Neural cell (in vitro differentiated cells): ENCODE measurements around the gene IPPK. TPM values are rescaled to one million over a fixed set of nuclear protein-coding genes. Genes with fewer than 3 reads are reported as not detected.

ENCODE experiments used
- H2AFZ ChIP-seq: fragments of 200-600, 300-800 bp; sonication (generic), shearing (Covaris generic); 2 replicates; pipeline ENCODE4 v1.6.0; 2014; ENCODE audit warnings: low read depth, mild to moderate bottlenecking, antibody characterized with exemption, low read length, moderate library complexity
- H3F3A ChIP-seq: fragments of 200-600 bp; shearing (Covaris generic); 2 replicates; pipeline ENCODE4 v1.6.1; 2016; ENCODE audit warnings: mild to moderate bottlenecking, moderate library complexity, mixed read lengths, antibody characterized with exemption, low read length; ENCODE audit not compliant: insufficient read depth, poor library complexity, severe bottlenecking
- H3K27ac ChIP-seq: fragments of 200-600, 300-800 bp; sonication (generic), shearing (Covaris generic); 2 replicates; pipeline ENCODE4 v1.5.1; 2014; ENCODE audit warnings: mild to moderate bottlenecking, low read length, moderate library complexity
- H3K27me3 ChIP-seq: fragments of 300-800, 200-600 bp; sonication (generic), shearing (Covaris generic); 2 replicates; pipeline ENCODE4 v1.6.0; 2014; ENCODE audit warnings: mild to moderate bottlenecking, low read depth, low read length, moderate library complexity; ENCODE audit not compliant: insufficient read depth
- H3K36me3 ChIP-seq: fragments of 300-800, 200-600 bp; sonication (generic), shearing (Covaris generic); 2 replicates; pipeline ENCODE4 v1.5.1; 2014; ENCODE audit warnings: mild to moderate bottlenecking, antibody characterized with exemption, low read length, moderate library complexity; ENCODE audit not compliant: insufficient read depth
- H3K4me2 ChIP-seq: fragments of 300-800, 200-600 bp; sonication (generic), shearing (Covaris generic); 2 replicates; pipeline ENCODE4 v1.6.0; 2014; ENCODE audit warnings: mild to moderate bottlenecking, low read length
- H3K4me3 ChIP-seq: fragments of 300-800, 200-600 bp; sonication (generic), shearing (Covaris generic); 2 replicates; pipeline ENCODE4 v1.5.1; 2014; ENCODE audit warnings: mild to moderate bottlenecking, low read length, moderate library complexity
- H3K79me2 ChIP-seq: fragments of 200-600 bp; shearing (Covaris generic); replicated peaks from 2 replicates; pipeline ENCODE4 v1.6.0; 2014; ENCODE audit warnings: mild to moderate bottlenecking, low read length, moderate library complexity; ENCODE audit not compliant: insufficient read depth
- H3K9ac ChIP-seq: fragments of 300-800, 200-600 bp; sonication (generic), shearing (Covaris generic); 2 replicates; pipeline ENCODE4 v1.6.1; 2016; ENCODE audit warnings: mild to moderate bottlenecking, low read length, mixed read lengths
- H3K9me2 ChIP-seq: fragments of 200-600 bp; shearing (Covaris generic); 2 replicates; pipeline ENCODE4 v1.6.1; 2016; ENCODE audit warnings: mild to moderate bottlenecking, low read length, mixed read lengths; ENCODE audit not compliant: insufficient read depth
- H3K9me3 ChIP-seq: fragments of 200-600, 300-800 bp; sonication (generic), shearing (Covaris generic); 2 replicates; pipeline ENCODE4 v1.6.1; 2016; ENCODE audit warnings: mild to moderate bottlenecking, mixed run types, low read length, moderate library complexity, mixed read lengths
- H4K20me1 ChIP-seq: fragments of 200-600 bp; shearing (Covaris generic); 2 replicates; pipeline ENCODE4 v1.6.1; 2016; ENCODE audit warnings: mild to moderate bottlenecking, mixed run types; ENCODE audit not compliant: insufficient read depth
- CTCF ChIP-seq: fragments of 450-650 bp; IDR thresholded peaks from 2 replicates; pipeline ENCODE4 v1.5.1; 2014; ENCODE audit warnings: antibody characterized with exemption, mild to moderate bottlenecking, moderate library complexity; ENCODE audit not compliant: poor library complexity, severe bottlenecking
- EP300 ChIP-seq: fragments of 450-650 bp; conservative IDR thresholded peaks from 2 replicates; pipeline ENCODE4 v1.6.1; 2014; ENCODE audit warnings: antibody characterized with exemption, mild to moderate bottlenecking, moderate library complexity; ENCODE audit not compliant: poor library complexity, severe bottlenecking
- EZH2 ChIP-seq: fragments of 200-600, 300-800 bp; shearing (Covaris generic), sonication (generic); IDR thresholded peaks from 2 replicates; pipeline ENCODE4 v1.6.1; 2014; ENCODE audit warnings: antibody characterized with exemption, low read length, borderline replicate concordance, mild to moderate bottlenecking; ENCODE audit not compliant: insufficient read depth, poor library complexity, severe bottlenecking
- MXI1 ChIP-seq: fragments of 450-650 bp; conservative IDR thresholded peaks from 2 replicates; pipeline ENCODE4 v1.6.1; 2014; ENCODE audit warnings: antibody characterized with exemption, mild to moderate bottlenecking; ENCODE audit not compliant: poor library complexity, severe bottlenecking
- POLR2AphosphoS5 ChIP-seq: IDR thresholded peaks from 2 replicates; pipeline ENCODE4 v1.6.1; 2012
- RAD21 ChIP-seq: fragments of 450-650 bp; conservative IDR thresholded peaks from 2 replicates; pipeline ENCODE4 v1.6.1; 2014; ENCODE audit warnings: antibody characterized with exemption, mild to moderate bottlenecking, moderate library complexity
- REST ChIP-seq: IDR thresholded peaks from 2 replicates; pipeline ENCODE4 v1.6.1; 2012; ENCODE audit warnings: borderline replicate concordance
- SMC3 ChIP-seq: fragments of 450-650 bp; conservative IDR thresholded peaks from 2 replicates; pipeline ENCODE4 v1.6.1; 2014; ENCODE audit warnings: antibody characterized with exemption, mild to moderate bottlenecking, moderate library complexity; ENCODE audit not compliant: poor library complexity
- TAF1 ChIP-seq: IDR thresholded peaks from 2 replicates; pipeline ENCODE4 v1.6.1; 2012; ENCODE audit warnings: low read depth
- polyA plus RNA-seq: library from polyadenylated mRNA; depleted of rRNA; stranded (reverse); fragments of >200 nt; gene quantifications from 2 replicates; pipeline ENCODE4 v1.2.3, GENCODE V29; 2014

Gene IPPK
- polyA plus RNA-seq, 1 donor from 2014 or later, result 34.3 TPM

- Histone ChIP-seq H3K9me3 (no peaks in the 10 kb centered on the region), H3K9me2 (no peaks in the 10 kb centered on the region), H4K20me1 (no peaks in the 10 kb centered on the region), H3K36me3 (no peaks in the 10 kb centered on the region), H3K9ac (no peak overlapping the region), H3K4me2 (no peak overlapping the region), H3F3A (no peaks in the 10 kb centered on the region), H3K27me3 (no peaks in the 10 kb centered on the region), H2AFZ (no peak overlapping the region), H3K27ac (no peak overlapping the region), H3K4me3 (no peak overlapping the region), H3K79me2 (peaks cover 12% of the 10 kb centered on the region)
- no peak for TF ChIP-seq MXI1
- TF ChIP-seq SMC3, result no peak
- no peak for TF ChIP-seq REST
- TF ChIP-seq TAF1, result no peak
- no peak for TF ChIP-seq EP300
- TF ChIP-seq EZH2, result no peak
- TF ChIP-seq POLR2AphosphoS5, result no peak
- no peak for TF ChIP-seq CTCF
- TF ChIP-seq RAD21, result no peak
Measured at GRCh38 chr9:92663126-92663525, 6.8 kb downstream of the IPPK start.

- Histone ChIP-seq H3K27me3 (no peaks in the 10 kb centered on the region), H3K27ac (no peak overlapping the region), H3K4me3 (no peak overlapping the region), H3K9me3 (no peaks in the 10 kb centered on the region), H3K79me2 (peaks cover 5% of the 10 kb centered on the region), H3K9ac (no peak overlapping the region), H3F3A (no peaks in the 10 kb centered on the region), H3K36me3 (no peaks in the 10 kb centered on the region), H3K9me2 (no peaks in the 10 kb centered on the region), H2AFZ (no peak overlapping the region), H3K4me2 (no peak overlapping the region), H4K20me1 (no peaks in the 10 kb centered on the region)
- TF ChIP-seq MXI1 (no peak), POLR2AphosphoS5 (no peak)
Measured at GRCh38 chr9:92661743-92662142, 8.2 kb downstream of the IPPK start.

GRCh38 chr9:92661127-92661526 is 8.8 kb downstream of the IPPK start:
- H3K9me3 ChIP-seq, result no peaks in the 10 kb centered on the region
- no peaks in the 10 kb centered on the region for H3K9me2 ChIP-seq
- H3F3A ChIP-seq, result no peaks in the 10 kb centered on the region
- H4K20me1 ChIP-seq, result no peaks in the 10 kb centered on the region
- H3K4me3 ChIP-seq, result no peak overlapping the region
- no peaks in the 10 kb centered on the region for H3K27me3 ChIP-seq
- no peak for TF ChIP-seq REST
- TF ChIP-seq RAD21, result no peak
- TF ChIP-seq EP300, result no peak
- TF ChIP-seq TAF1, result no peak
- no peak for TF ChIP-seq CTCF
- TF ChIP-seq EZH2, result no peak
- no peak for TF ChIP-seq SMC3
- TF ChIP-seq POLR2AphosphoS5, result no peak
- no peak for TF ChIP-seq MXI1
- H2AFZ ChIP-seq, result no peak overlapping the region
- peaks cover 5% of the 10 kb centered on the region for H3K79me2 ChIP-seq
- no peak overlapping the region for H3K9ac ChIP-seq
- no peak overlapping the region for H3K27ac ChIP-seq
- no peaks in the 10 kb centered on the region for H3K36me3 ChIP-seq
- H3K4me2 ChIP-seq, result no peak overlapping the region
